ENCODE data around the gene GABBR2.

The GABBR2 gene

DNA sequence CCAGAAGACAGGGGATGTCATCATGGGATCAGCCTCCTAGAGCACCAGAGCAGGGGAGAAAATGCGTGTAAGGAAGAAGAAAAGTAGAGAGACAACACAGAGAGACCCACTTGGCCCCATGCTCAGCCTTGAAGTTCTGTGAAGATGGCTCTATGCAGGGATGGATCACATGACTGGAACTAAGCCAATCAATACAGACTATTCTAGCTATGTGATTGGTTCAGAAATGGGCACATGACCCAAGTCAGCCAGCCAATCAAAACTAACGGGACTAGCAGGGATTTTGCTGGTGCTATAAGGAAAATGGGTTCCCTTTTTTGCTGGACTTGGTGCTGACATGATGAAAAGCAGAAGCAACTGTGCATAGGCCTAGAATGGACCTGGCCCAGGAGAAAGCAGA, 280.3 kb downstream of the GABBR2 start:
- no peak for DNase-seq

- no peak for DNase-seq
Measured at GRCh38 chr9:98427491-98427890, 281.2 kb downstream of the GABBR2 start.

- DNase-seq = no peak
Measured at GRCh38 chr9:98425079-98425478, 283.7 kb downstream of the GABBR2 start.

- no peak for DNase-seq
Measured at GRCh38 chr9:98419260-98419603, 289.5 kb downstream of the GABBR2 start.

DNA sequence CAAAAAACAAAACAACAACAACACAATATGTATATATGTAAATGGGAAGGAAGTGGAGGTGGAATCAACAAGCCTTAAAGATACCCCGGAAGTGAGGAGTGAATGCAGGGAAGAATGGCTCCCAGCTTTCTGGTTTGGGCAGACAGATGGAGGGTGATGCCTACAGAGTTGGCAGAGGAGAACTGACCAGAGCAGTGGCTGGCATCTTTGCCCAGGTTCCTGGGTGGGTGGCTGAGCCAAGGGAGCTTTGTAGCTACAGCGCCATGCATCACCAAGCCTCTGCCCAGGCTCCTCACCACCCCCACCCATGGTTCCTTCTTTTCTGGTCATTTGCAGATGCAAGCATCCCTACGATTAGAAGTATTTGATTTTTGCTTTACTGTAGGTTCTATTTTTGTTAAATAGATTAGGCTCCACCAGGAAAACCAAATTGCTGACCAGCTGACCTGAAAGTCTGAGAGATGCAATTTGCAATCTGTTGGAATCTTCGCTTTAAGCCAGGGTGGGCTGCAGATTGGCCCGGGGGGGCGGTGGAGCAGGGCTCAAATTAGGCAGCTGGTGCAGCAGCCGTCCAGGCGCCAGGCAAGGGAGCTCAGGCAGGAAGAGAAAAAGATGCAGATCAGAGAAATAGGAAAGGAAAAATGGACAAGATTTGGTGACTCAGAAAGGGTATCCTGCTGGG, 290.0 kb downstream of the GABBR2 start:
- DNase-seq = no peak

DNA sequence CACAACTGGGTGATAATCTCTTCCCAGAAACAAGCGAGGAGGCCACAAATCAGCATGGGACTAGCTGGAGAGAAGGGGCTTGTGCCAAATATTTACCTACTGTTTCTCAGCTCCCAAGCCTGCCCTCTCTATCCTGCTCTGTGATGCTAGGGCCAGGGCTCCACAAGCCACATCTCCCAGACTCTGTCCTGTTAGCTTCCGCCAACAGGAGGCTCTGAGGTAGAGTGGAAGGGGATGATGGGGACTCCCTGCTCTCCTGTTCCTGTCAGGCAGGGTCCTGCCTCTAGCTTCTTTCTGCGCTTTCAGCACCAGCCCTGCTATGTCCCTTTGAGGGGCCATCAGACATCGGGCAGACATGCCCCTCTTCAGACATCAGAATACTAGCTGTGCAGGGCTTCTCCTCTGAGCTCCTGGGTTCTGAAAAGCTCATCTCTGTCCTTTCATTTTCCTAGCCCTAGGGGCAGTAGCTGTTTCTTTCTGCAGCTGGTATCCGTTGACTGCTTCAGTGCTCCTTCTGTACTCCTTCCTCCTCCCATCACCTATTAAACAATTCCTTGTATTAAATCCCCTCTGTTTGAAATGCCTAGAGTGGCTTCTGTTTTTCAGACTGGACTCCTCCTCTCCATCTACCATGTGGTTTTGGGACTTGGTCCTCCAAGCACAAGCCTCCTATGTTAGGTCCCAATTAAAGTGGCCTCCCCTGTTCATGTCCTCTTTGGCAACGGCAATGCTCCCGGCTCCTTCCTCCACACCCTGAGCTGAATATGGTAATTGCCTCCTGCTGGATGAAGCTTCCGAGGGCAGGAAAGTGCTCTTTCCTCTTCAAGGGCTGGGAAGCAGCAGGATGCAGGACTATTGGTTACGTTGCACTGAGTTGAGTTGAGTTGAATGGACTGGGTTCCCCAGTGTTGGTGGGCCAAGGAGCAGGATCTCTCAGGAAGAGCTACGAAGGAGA, 292.2 kb downstream of the GABBR2 start:
- no peak for DNase-seq

DNA sequence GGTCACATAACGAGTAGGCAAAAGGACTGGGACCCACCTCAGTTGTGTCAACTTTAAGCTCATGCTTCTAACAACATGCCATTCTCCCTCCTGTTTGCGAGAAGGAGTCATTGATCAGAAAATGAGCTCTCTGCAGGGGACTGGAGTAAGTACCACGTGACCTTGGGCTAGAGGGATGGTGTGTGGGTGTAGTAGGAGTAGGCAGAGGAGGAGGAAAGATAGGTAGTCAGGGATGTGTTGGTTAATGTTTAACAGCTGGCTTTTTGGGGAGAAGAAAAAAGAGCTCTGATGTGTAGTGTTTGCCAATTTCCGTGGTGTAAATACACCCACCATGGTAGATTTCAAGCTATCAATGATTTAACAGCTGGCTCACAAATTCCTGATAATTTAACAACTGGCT, 293.0 kb downstream of the GABBR2 start:
- DNase-seq = no peak

DNA sequence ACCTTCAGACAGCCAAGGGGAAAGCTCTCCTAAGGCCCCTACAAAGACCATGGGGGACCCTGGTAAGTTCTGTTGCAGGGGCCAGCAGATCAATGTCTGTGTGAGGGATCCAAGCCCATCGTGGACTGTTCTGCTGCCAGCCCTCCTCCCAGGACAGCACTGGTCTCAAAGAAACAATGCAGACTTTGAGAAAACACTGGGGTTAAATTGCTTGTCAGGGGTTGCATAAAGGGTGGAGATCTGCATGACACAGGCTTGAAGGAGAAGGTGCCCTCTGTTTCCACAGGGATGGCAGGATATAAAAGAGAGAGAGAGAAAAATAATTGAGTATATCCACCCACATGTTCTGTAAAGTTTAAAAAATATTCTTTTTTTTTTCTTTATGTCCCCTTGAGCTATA, 295.7 kb downstream of the GABBR2 start:
- no peak for DNase-seq

DNA sequence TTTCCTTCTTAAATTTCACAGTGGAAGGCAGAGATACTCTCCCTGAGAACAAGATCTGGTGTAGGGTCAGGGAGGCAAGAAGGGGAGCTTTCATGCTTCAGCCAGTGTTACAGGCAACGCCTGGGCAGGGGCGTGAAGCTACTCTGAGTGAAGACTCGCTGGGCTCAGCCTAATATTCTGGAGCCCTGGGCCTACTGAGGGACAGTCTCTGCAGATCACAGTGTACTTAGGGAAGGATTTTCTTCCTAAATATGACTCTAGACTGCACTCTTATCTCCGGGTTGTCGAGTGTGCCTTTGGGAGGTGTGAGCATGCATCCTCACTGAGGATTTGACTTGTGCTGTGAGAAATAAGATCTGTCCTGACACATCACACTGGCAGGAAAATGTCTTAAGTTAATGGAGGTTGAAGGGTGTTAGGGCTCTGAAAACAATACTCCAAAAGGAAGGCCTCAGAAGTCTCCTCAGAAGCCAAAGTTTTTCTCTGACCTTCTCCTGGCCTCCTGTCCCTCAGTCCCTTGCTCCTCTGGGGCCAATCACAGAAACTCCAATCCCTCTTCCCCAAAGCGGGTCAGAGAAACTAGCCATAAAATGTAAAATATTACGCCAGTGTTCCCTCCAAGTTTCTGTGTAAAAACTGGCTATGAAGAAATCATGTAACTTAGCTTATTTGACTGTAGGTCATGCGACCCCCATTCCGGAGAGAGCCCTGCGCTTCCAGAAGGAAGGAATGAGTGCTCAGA, 296.5 kb downstream of the GABBR2 start:
- no peak for DNase-seq

DNA sequence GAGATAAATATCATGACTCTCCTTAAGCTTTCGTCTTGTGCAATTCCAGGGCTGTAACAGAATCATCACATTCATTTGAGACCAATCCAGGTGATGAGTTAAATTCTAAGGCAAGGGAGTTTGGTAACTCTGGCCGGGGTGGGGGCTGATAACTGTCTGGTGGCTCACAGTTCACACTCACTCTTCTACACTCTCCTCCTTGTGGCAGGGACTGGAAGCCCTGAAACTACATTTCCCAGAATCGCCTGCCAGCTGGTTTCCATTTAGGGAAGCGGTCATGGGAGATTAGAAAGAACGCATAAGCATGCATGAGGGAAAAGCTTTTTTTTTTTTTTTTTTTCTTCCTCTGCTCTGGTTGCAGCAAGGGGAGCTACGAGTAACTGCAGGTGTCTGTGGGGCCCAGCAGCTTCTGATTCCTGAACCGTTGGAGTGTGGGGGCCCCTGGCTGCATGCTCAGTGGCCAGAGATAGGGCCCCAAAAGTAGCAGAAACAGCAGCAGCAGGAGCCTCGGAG, 298.5 kb downstream of the GABBR2 start:
- DNase-seq = no peak

DNA sequence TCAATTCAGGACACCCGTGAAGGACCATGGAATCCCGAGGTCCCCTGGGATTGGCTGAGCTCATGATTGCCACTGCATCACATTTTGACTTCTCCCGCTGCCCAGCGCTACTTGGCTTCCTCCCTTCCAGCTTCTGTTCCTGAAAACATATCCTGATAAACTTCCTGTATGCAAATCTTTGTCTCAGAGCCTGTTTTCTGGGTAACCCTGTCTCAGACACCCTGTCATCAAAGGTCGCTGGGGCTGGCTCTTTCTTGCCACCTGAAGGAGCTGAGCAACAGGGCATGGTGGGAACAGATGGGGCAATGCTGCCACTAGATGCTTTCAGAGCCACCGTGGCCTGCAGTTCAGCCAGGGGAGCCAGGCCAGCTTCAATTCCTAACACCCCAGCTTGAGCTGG, 299.0 kb downstream of the GABBR2 start:
- no peak for DNase-seq

GRCh38 chr9:98406469-98406868, 302.3 kb downstream of the GABBR2 start:
- no peak for DNase-seq

- no peak for DNase-seq
Measured at GRCh38 chr9:98404237-98404636, 304.5 kb downstream of the GABBR2 start.

GRCh38 chr9:98403715-98404114, 305.0 kb downstream of the GABBR2 start:
- no peak for DNase-seq

DNA sequence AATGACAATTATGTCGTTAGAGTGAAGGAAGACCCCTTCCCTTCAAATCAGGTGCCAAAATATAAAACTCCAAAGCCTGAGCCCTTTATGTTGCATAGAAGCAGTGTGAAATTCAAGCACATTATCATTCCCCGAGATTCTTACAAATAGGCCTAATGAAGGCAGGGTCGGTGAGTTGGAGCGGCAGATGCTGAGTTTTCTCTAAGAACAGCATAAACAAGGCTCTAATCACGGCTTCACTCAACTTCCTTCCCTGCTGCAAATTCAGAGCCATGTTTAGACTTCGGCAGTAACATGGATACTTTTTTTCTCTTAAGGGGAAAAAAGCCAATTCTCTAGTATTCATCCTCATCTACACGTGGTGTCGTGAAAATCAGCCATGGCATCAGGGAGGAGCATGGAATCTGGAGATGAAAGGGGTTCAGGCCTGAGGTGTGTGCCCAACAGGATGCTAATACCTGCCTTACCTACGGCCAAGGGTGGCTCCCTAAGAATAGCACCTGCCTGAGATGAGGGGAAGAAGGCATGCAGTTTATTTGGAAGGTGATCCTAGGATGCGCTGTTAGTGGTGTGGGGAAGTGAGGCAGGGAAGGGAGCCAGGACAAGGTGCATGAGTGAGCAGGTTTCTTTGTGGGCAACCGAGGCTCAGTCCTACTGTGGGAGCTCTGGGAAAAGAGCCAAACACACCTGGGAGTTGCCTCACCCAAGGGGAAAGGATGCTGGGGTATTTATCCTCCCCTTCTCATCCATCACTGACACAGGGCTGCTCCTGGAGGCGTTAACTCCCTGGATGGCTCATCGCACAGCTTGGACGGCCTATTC, 306.5 kb downstream of the GABBR2 start:
- no peak for DNase-seq

- DNase-seq = no peak
Measured at GRCh38 chr9:98401140-98402018, 307.4 kb downstream of the GABBR2 start.

- DNase-seq = no peak
Measured at GRCh38 chr9:98399950-98400683, 308.6 kb downstream of the GABBR2 start.

GRCh38 chr9:98396656-98397055, 312.1 kb downstream of the GABBR2 start:
- DNase-seq = no peak

DNA sequence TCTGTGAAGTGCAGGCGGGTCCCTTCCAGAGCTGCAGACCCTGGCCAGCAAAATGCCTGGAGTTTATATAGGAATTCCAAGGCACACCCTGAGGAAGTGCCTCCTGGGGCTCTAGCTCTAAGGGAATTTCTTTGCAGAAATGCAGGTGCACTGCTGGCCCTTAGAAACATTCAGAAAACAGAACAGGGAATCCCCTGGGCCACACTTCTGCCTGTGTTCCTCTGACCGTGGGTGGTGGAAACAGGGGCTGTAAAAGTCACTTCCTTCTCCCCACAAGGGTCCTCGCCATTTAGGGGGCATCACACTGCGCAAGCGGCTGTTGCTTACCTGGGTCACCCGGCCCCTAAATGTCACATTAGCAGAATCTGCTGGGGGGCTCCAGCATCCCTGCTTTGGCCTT, 312.5 kb downstream of the GABBR2 start:
- no peak for DNase-seq

- DNase-seq = no peak
Measured at GRCh38 chr9:98391867-98392266, 316.9 kb downstream of the GABBR2 start.

- no peak for DNase-seq
Measured at GRCh38 chr9:98391406-98391805, 317.3 kb downstream of the GABBR2 start.
